Measurements from ENCODE around the gene MPO.

The MPO gene

GRCh38 chr17:58280480-58281217 is at the start of gene MPO:
Gene MPO, minus strand, starts transcription at chr17:58280935. Its CDS starts 177 bp downstream, at chr17:58280758.
- no peak for DNase-seq

- no peak for DNase-seq
Observed at GRCh38 chr17:58329810-58330537, 49.2 kb upstream of the MPO start.

GRCh38 chr17:58329035-58329809 is 48.5 kb upstream of the MPO start:
- DNase-seq = no peak

- DNase-seq = no peak
Observed at GRCh38 chr17:58328195-58329034, 47.7 kb upstream of the MPO start, which contains the start of gene TSPOAP1. Gene TSPOAP1, minus strand, starts transcription at chr17:58328795. Its CDS starts 875 bp downstream, at chr17:58327920.

- DNase-seq = no peak
Observed at GRCh38 chr17:58327363-58328194, 46.8 kb upstream of the MPO start.

GRCh38 chr17:58326609-58327362 is 46.1 kb upstream of the MPO start:
- DNase-seq = no peak

GRCh38 chr17:58325976-58326468 is 45.3 kb upstream of the MPO start:
- DNase-seq = no peak

- no peak for DNase-seq
Observed at GRCh38 chr17:58325289-58325726, 44.6 kb upstream of the MPO start.

- DNase-seq = peak; percentile 55 to 65
Observed at GRCh38 chr17:58324409-58325288, 43.9 kb upstream of the MPO start.

- DNase-seq = no peak
Observed at GRCh38 chr17:58324056-58324408, 43.3 kb upstream of the MPO start.

- no peak for DNase-seq
Observed at GRCh38 chr17:58323366-58324055, 42.8 kb upstream of the MPO start.

- no peak for DNase-seq
Observed at GRCh38 chr17:58322581-58323185, 41.9 kb upstream of the MPO start.

- no peak for DNase-seq
Observed at GRCh38 chr17:58321571-58322525, 41.1 kb upstream of the MPO start.

GRCh38 chr17:58320570-58321323 is 40.0 kb upstream of the MPO start:
- DNase-seq = no peak

- no peak for DNase-seq
Observed at GRCh38 chr17:58320163-58320558, 39.4 kb upstream of the MPO start.
